A549 (cell line): ENCODE results near the gene NOTCH4. TPM values are rescaled to one million over a fixed set of nuclear protein-coding genes. Genes with fewer than 3 reads are reported as not detected.

Experiments
- ATAC-seq, 2 experiments: fragments of 200-7000 bp in 1 of 2; fragments of >200 bp in 1 of 2; cut with Nextera tagmentation in 1 of 2; cut with Tn5 transposase in 1 of 2; 3 replicates each; pipeline versions ENCODE4 v1.8.0 to v1.9.1; 2018 to 2020; ENCODE audit warnings: mild to moderate bottlenecking in 1 of 2, moderate library complexity in 1 of 2
- CTCF ChIA-PET: fragments of 300-600 bp; sonication (Branson Sonifier 250); formaldehyde crosslinking; extraction: SDS; loops from one replicate; lab custom pipeline; 2021; ENCODE audit warnings: antibody characterized with exemption, inconsistent platforms; lab: Yijun Ruan, JAX
- POLR2A ChIA-PET: fragments of 350-600 bp; formaldehyde crosslinking; extraction: SDS; loops from one replicate; lab custom pipeline; 2021; ENCODE audit warnings: antibody characterized with exemption, inconsistent platforms; lab: Yijun Ruan, JAX
- DNase-seq, 2 experiments: peaks; one replicate each; pipeline versions ENCODE4 v3.0.0 to v3.0.0-alpha.2; 2011 to 2016; ENCODE audit warnings: low read depth in 1 of 2, low spot score in 1 of 2
- FAIRE-seq: peaks from 2 replicates; lab custom pipeline; 2011; peaks lifted over from hg19 to GRCh38; lab: Jason Lieb, UNC
- H3K27ac ChIP-seq, 2 experiments: fragments of >200 bp; sonication (Bioruptor Twin); formaldehyde crosslinking; 3 replicates each; pipeline ENCODE4 v1.5.1; 2016 to 2017
- H3K4me1 ChIP-seq: fragments of >200 bp; sonication (Bioruptor Twin); formaldehyde crosslinking; 3 replicates; pipeline ENCODE4 v1.6.1; 2016
- H3K4me2 ChIP-seq: fragments of >200 bp; sonication (Bioruptor Twin); formaldehyde crosslinking; 3 replicates; pipeline ENCODE4 v1.6.1; 2016
- H3K4me3 ChIP-seq: fragments of >200 bp; sonication (Bioruptor Twin); formaldehyde crosslinking; 3 replicates; pipeline ENCODE4 v1.5.1; 2016
- H3K9me3 ChIP-seq: fragments of >200 bp; sonication (Bioruptor Twin); formaldehyde crosslinking; 3 replicates; pipeline ENCODE4 v1.6.1; 2016
- BHLHE40 ChIP-seq: IDR thresholded peaks from 2 replicates; pipeline ENCODE4 v1.6.1; 2012; ENCODE audit warnings: low read depth, low read length, inconsistent platforms
- CBX2 ChIP-seq: fragments of 200-600 bp; sonication (generic); IDR thresholded peaks from 2 replicates; pipeline ENCODE4 v1.6.1; 2016; ENCODE audit warnings: low read depth, mild to moderate bottlenecking, borderline replicate concordance
- CHD2 ChIP-seq: fragments of 150-350 bp; IDR thresholded peaks from 2 replicates; pipeline ENCODE4 v1.6.1; 2014; ENCODE audit warnings: low read length; ENCODE audit not compliant: partially characterized antibody
- CHD4 ChIP-seq: fragments of 200-600 bp; sonication (generic); IDR thresholded peaks from 2 replicates; pipeline ENCODE4 v1.6.1; 2016; ENCODE audit warnings: antibody characterized with exemption, mild to moderate bottlenecking, borderline replicate concordance
- EP300 ChIP-seq, 2 experiments: fragments of >200 bp; sonication (Bioruptor Twin); formaldehyde crosslinking; IDR thresholded peaks; 2 replicates in 1 of 2; 3 replicates in 1 of 2; pipeline ENCODE4 v1.6.1; 2016 to 2017
- ESRRA ChIP-seq: fragments of 150-350 bp; IDR thresholded peaks from 2 replicates; pipeline ENCODE4 v1.6.1; 2014; ENCODE audit warnings: mild to moderate bottlenecking, low read length, borderline replicate concordance
- HEYL ChIP-seq: fragments of 250-450 bp; sonication (Bioruptor Pico); IDR thresholded peaks from 2 replicates; pipeline ENCODE4 v1.8.0; 2021; ENCODE audit warnings: mild to moderate bottlenecking, moderate library complexity
- JUN ChIP-seq, 2 experiments: fragments of >200 bp; sonication (Bioruptor Twin); formaldehyde crosslinking; IDR thresholded peaks; 2 replicates in 1 of 2; 3 replicates in 1 of 2; pipeline ENCODE4 v1.6.1; 2016 to 2017
- JUNB ChIP-seq: fragments of >200 bp; sonication (Bioruptor Twin); formaldehyde crosslinking; IDR thresholded peaks from 2 replicates; pipeline ENCODE4 v1.6.1; 2016
- KDM1A ChIP-seq: fragments of 200-600 bp; sonication (generic); IDR thresholded peaks from 2 replicates; pipeline ENCODE4 v1.6.1; 2016; ENCODE audit warnings: low read depth, mild to moderate bottlenecking
- NR3C1 ChIP-seq: fragments of >200 bp; sonication (Bioruptor Twin); formaldehyde crosslinking; IDR thresholded peaks from 3 replicates; pipeline ENCODE4 v1.6.1; 2017
- POLR2A ChIP-seq: IDR thresholded peaks from 2 replicates; pipeline ENCODE4 v1.6.1; 2012; ENCODE audit warnings: mild to moderate bottlenecking, low read length
- RAD21 ChIP-seq, 2 experiments: fragments of >200 bp in 1 of 2; sonication (Bioruptor Twin) in 1 of 2; formaldehyde crosslinking in 1 of 2; IDR thresholded peaks in 1 of 2; conservative IDR thresholded peaks in 1 of 2; 2 replicates in 1 of 2; 3 replicates in 1 of 2; pipeline ENCODE4 v1.6.1; 2012 to 2018; ENCODE audit warnings: inconsistent platforms in 1 of 2
- TFCP2L1 ChIP-seq: fragments of 250-450 bp; sonication (Bioruptor Pico); IDR thresholded peaks from 2 replicates; pipeline ENCODE4 v1.5.0; 2021; ENCODE audit warnings: mild to moderate bottlenecking
- TP53 ChIP-seq: fragments of 250-450 bp; sonication (Bioruptor Pico); IDR thresholded peaks from 2 replicates; pipeline ENCODE4 v1.5.0; 2021; ENCODE audit warnings: mild to moderate bottlenecking, moderate library complexity
- ZFP36 ChIP-seq: fragments of 450-650 bp; IDR thresholded peaks from 2 replicates; pipeline ENCODE4 v1.6.1; 2014; ENCODE audit warnings: borderline replicate concordance; ENCODE audit not compliant: partially characterized antibody
- ZSCAN20 ChIP-seq: fragments of 250-450 bp; sonication (Bioruptor Pico); IDR thresholded peaks from 2 replicates; pipeline ENCODE4 v1.8.0; 2022; ENCODE audit warnings: mild to moderate bottlenecking, moderate library complexity
- WGBS: methylation state at CpG from one replicate; pipeline ENCODE4 v1.1.6; 2017; ENCODE audit errors: missing lambda C conversion rate; 5-methylcytosine and 5-hydroxymethylcytosine counted together
- polyA plus RNA-seq, 4 experiments: library from polyadenylated mRNA; depleted of rRNA in 3 of 4; stranded (reverse); fragments of >200 nt; fragmentation: RNase III in 1 of 4; extraction: RNeasy Plus Mini Kit Qiagen cat#74134 plus additional on column Dnase treatment in 1 of 4; gene quantifications; 2 replicates in 3 of 4; 3 replicates in 1 of 4; pipeline ENCODE4 v1.2.3, GENCODE V29; 2011 to 2017
- TF ChIP-seq, protein P1 (sequence below): fragments of >200 bp; sonication (Bioruptor Twin); formaldehyde crosslinking; IDR thresholded peaks from 3 replicates; pipeline ENCODE4 v1.5.1; 2016
- TF ChIP-seq, protein P2 (sequence below): fragments of 250-450 bp; sonication (Bioruptor Pico); IDR thresholded peaks from 2 replicates; pipeline ENCODE4 v1.5.0; 2021; ENCODE audit warnings: mild to moderate bottlenecking, moderate library complexity, borderline replicate concordance

The NOTCH4 gene
- polyA plus RNA-seq, 2 of the 4 experiments (the other 2 are of a cell fraction): 0.32 to 0.70 TPM

DNA sequence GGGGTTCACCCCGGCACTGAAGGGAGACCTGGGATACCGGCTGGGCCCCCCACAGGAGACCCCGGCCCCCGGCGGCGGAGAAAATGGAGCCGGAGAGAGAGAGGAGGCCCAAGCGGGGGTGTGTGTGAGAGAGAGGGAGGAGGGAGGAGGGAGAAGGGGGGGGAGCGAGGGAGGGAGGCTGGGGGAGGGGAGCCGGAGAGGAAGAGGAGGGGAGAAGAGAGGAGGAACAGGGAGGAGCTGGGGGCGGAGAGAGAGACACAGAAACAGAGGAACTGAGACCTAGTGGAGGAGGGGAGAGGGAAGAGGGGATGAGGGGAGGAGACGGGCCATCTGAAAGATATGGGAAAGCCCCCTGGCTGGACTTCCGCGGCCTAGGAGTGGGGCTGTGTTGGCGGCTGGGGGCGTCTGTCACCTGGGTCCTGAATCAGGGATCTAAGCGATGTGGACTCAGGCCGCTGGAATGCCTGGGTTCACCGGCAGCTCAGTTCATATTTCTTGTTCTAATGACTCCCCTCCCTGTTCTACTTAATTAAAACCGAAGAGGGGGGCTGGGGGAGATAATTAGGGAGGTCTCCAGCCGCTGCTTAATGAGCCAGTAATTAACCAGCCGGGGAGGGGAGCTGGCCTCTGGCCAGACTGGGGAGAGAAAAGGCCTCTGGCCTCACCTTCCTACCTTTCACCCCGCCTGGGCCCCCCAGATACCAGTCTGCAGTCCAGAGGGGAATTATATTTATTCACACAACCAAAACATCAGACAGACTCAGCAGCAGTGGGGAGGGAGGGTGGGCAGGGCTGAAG lies 33.6 kb downstream of the NOTCH4 start, which contains the start of gene PBX2:
Gene PBX2 (minus strand): TSS at position 149 of the 798 bp plus-strand sequence. CDS start 287 bp downstream, outside the sequence.
- peak within 1 kb of the TSS; percentile 99 for H3K4me2 ChIP-seq
- peak within 1 kb of the TSS; percentile 94 for H3K4me3 ChIP-seq
- peak; percentile 53 to 81 for DNase-seq
- no peak for FAIRE-seq
- TF ChIP-seq JUNB: no peak
- peak; percentile 26; the same call in 1 of the 2 replicates for TF ChIP-seq POLR2A
- TF ChIP-seq JUN (IDR thresholded peaks at IDR 0.05): peak in 1 of 2 experiments; percentile 48; a peak in 2 of 5 replicates
- TF ChIP-seq NR3C1: no peak
- TF ChIP-seq, all 56 proteins: peak for 2
- peak; percentile 43 to 62; a peak in 5 of 6 replicates for ATAC-seq
- ChIA-PET POLR2A (interaction anchor here (1.0 to 1.3 kb wide), 2 partner anchors 13 to 62 kb away, joined by 4 to 5 read pairs; partner anchors contain the start of gene ATF6B), CTCF (interaction anchor here (0.8 to 1.4 kb wide), 4 partner anchors 13 to 71 kb away, joined by 3 to 6 read pairs (median 3); no protein-coding TSS in a partner anchor)
- WGBS: 2% methylated on average over 11 of the region's 23 CpGs
- peaks cover 36% of the 10 kb centered on the region for H3K4me1 ChIP-seq
- H3K9me3 ChIP-seq: no peaks in the 10 kb centered on the region
- H3K27ac ChIP-seq: peak within 1 kb of the TSS; percentile 99 to 100

DNA sequence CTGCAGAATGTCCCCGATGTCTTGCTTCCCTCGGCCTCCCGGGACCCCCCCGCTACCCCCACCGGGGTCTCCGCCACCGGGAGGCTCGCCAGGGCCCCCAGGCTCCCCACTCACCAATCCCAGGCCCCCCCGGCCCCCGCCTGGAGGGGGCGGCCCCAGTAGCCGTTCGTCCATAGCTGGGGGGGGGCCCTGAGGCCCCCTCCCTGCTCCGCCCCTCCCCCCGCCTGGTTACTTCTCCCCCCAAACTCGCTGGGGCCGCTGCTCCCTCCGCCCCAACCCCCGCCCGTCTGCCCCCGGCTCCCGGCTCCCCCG lies 34.2 kb downstream of the NOTCH4 start:
- Histone ChIP-seq H3K4me3 (peak overlapping the region; percentile 94), H3K4me2 (peak overlapping the region; percentile 99)
- ATAC-seq: no peak
- POLR2A ChIA-PET: interaction anchor here (1.0 kb wide), 1 partner anchor 62 kb away, joined by 4 read pairs; the partner anchor contains the start of gene ATF6B
- TF ChIP-seq BHLHE40 (no peak), CBX2 (no peak), ZFP36 (no peak), ESRRA (no peak), TP53 (CRISPR knock-in tag) (no peak), CHD4 (no peak), CHD2 (no peak), TFCP2L1 (CRISPR knock-in tag) (no peak), EP300 (IDR thresholded peaks at IDR 0.05) (no peak), HEYL (no peak), RAD21 (conservative IDR thresholded peaks at IDR 0.05 in 1 of 2, IDR thresholded peaks at IDR 0.05 in 1 of 2) (no peak)
- TF ChIP-seq, all 56 proteins: peak for 0
- no peak for DNase-seq
- Histone ChIP-seq H3K4me1 (peaks cover 36% of the 10 kb centered on the region), H3K9me3 (no peaks in the 10 kb centered on the region), H3K27ac (peak overlapping the region; percentile 99 to 100)
- CTCF ChIA-PET: interaction anchor here (1.4 kb wide), 1 partner anchor 60 kb away, joined by 3 read pairs; no protein-coding TSS in a partner anchor
- WGBS: no CpG with 5 or more reads among the region's 23 CpGs
- no peak for FAIRE-seq

DNA sequence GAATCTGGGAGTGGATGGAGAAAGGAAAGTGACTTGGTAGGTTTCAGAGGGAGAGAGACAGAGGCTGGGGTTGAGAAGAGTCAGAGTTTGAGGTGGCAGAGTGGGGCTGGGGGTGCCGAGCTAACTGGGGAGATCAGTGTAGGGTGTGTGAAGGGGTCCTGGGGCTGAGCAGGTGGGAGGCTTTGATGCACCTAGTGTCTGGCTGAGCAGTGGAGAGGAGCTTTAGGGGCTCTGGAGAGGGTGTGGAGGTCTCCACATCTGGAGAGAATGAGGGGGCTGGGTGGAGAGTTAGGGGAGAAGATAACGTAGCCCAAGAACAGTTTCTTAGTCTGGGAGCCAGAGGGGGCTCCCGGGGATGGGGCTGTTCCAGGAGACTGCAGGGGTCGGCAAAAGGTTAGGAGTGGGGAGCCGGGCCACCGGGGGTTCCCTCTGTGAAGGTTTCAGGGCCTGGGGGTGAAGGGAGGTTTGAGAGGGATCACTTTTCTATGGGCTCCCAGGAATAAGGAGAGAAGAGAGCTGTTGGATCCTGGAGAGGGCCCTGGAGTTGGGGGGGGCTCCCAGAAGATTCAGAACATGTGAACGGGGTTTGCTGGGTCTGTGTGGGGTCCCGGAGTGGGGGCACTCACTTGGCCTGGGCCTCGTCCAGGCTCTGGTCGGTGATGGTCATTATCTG lies 34.7 kb downstream of the NOTCH4 start:
- ChIA-PET POLR2A (interaction anchor here (1.1 kb wide), 1 partner anchor 12 kb away, joined by 3 read pairs; no protein-coding TSS in a partner anchor), CTCF (interaction anchor here (1.4 kb wide), 1 partner anchor 10 kb away, joined by 6 read pairs; no protein-coding TSS in a partner anchor)
- no peaks in the 10 kb centered on the region for H3K9me3 ChIP-seq
- peaks cover 38% of the 10 kb centered on the region for H3K4me1 ChIP-seq
- peak overlapping the region; percentile 99 for H3K4me2 ChIP-seq
- DNase-seq: no peak
- H3K4me3 ChIP-seq: peak overlapping the region; percentile 94
- FAIRE-seq: no peak
- ATAC-seq: peak in 1 of 2 experiments; percentile 5; a peak in 2 of 6 replicates
- peak overlapping the region; percentile 99 to 100 for H3K27ac ChIP-seq
- TF ChIP-seq, protein P1, sequence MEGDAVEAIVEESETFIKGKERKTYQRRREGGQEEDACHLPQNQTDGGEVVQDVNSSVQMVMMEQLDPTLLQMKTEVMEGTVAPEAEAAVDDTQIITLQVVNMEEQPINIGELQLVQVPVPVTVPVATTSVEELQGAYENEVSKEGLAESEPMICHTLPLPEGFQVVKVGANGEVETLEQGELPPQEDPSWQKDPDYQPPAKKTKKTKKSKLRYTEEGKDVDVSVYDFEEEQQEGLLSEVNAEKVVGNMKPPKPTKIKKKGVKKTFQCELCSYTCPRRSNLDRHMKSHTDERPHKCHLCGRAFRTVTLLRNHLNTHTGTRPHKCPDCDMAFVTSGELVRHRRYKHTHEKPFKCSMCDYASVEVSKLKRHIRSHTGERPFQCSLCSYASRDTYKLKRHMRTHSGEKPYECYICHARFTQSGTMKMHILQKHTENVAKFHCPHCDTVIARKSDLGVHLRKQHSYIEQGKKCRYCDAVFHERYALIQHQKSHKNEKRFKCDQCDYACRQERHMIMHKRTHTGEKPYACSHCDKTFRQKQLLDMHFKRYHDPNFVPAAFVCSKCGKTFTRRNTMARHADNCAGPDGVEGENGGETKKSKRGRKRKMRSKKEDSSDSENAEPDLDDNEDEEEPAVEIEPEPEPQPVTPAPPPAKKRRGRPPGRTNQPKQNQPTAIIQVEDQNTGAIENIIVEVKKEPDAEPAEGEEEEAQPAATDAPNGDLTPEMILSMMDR: no peak
- TF ChIP-seq KDM1A (no peak), ZSCAN20 (no peak), JUN (IDR thresholded peaks at IDR 0.05) (no peak)
- TF ChIP-seq, protein P2, sequence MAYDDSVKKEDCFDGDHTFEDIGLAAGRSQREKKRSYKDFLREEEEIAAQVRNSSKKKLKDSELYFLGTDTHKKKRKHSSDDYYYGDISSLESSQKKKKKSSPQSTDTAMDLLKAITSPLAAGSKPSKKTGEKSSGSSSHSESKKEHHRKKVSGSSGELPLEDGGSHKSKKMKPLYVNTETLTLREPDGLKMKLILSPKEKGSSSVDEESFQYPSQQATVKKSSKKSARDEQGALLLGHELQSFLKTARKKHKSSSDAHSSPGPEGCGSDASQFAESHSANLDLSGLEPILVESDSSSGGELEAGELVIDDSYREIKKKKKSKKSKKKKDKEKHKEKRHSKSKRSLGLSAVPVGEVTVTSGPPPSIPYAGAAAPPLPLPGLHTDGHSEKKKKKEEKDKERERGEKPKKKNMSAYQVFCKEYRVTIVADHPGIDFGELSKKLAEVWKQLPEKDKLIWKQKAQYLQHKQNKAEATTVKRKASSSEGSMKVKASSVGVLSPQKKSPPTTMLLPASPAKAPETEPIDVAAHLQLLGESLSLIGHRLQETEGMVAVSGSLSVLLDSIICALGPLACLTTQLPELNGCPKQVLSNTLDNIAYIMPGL (CRISPR knock-in tag): no peak
- WGBS: 18% methylated on average over 6 of the region's 10 CpGs
